IMR-90 (cell line): ENCODE measurements around the gene KATNIP.

Experiments
- BHLHE40 ChIP-seq: fragments of 150-350 bp; IDR thresholded peaks from 2 replicates; pipeline ENCODE4 v1.6.1; 2016; ENCODE audit warnings: mild to moderate bottlenecking, low read depth, low read length
- CEBPB ChIP-seq: IDR thresholded peaks from 2 replicates; pipeline ENCODE4 v1.6.1; 2012; ENCODE audit warnings: low read depth, low read length, improper control_type of control experiment
- CHD1 ChIP-seq: IDR thresholded peaks from 2 replicates; pipeline ENCODE4 v1.6.1; 2012; ENCODE audit warnings: low read depth, low read length, improper control_type of control experiment
- CTCF ChIP-seq: conservative IDR thresholded peaks from 2 replicates; pipeline ENCODE4 v1.5.1; 2012; ENCODE audit warnings: mild to moderate bottlenecking, low read depth, low read length, improper control_type of control experiment
- MXI1 ChIP-seq: IDR thresholded peaks from 2 replicates; pipeline ENCODE4 v1.6.1; 2012; ENCODE audit warnings: low read depth, mild to moderate bottlenecking, low read length, moderate library complexity, borderline replicate concordance
- NFE2L2 ChIP-seq: fragments of 150-350 bp; IDR thresholded peaks from 2 replicates; pipeline ENCODE4 v1.6.1; 2016; ENCODE audit warnings: low read depth, mild to moderate bottlenecking, low read length
- POLR2A ChIP-seq: IDR thresholded peaks from 2 replicates; pipeline ENCODE4 v1.6.1; 2012; ENCODE audit warnings: mild to moderate bottlenecking, low read depth, low read length
- RAD21 ChIP-seq: IDR thresholded peaks from 2 replicates; pipeline ENCODE4 v1.6.1; 2012; ENCODE audit warnings: low read length, improper control_type of control experiment
- RCOR1 ChIP-seq: IDR thresholded peaks from 2 replicates; pipeline ENCODE4 v1.6.1; 2012; ENCODE audit warnings: mild to moderate bottlenecking, low read length, improper control_type of control experiment; ENCODE audit not compliant: insufficient replicate concordance
- RFX5 ChIP-seq: IDR thresholded peaks from 2 replicates; pipeline ENCODE4 v1.8.0; 2012; ENCODE audit warnings: low read depth, mild to moderate bottlenecking, low read length, moderate library complexity
- USF2 ChIP-seq: fragments of 150-350 bp; IDR thresholded peaks from 2 replicates; pipeline ENCODE4 v1.6.1; 2017; ENCODE audit warnings: mild to moderate bottlenecking, antibody characterized with exemption, low read length, low read depth

- no peak for TF ChIP-seq NFE2L2
- TF ChIP-seq CTCF, result no peak
- no peak for TF ChIP-seq CHD1
- no peak for TF ChIP-seq RAD21
- no peak for TF ChIP-seq BHLHE40
- TF ChIP-seq CEBPB, result no peak
- TF ChIP-seq USF2, result no peak
- TF ChIP-seq POLR2A, result no peak
- no peak for TF ChIP-seq RCOR1
- TF ChIP-seq RFX5, result no peak
- no peak for TF ChIP-seq MXI1
Observed at GRCh38 chr16:27579087-27579980, 29.4 kb downstream of the KATNIP start.
